Measurements from ENCODE around the gene DNAH11.

DNAH11 gene

GRCh38 chr7:21550076-21550475 is 7.2 kb downstream of the DNAH11 start:
- no peak for FAIRE-seq

- FAIRE-seq, result no peak
These were observed 8.1 kb downstream of the DNAH11 start for GRCh38 chr7:21550821-21551531.

- no peak for FAIRE-seq
These were observed 19.5 kb downstream of the DNAH11 start for GRCh38 chr7:21562385-21562784.

GRCh38 chr7:21565614-21566013 is 22.8 kb downstream of the DNAH11 start:
- FAIRE-seq, result no peak

- no peak for FAIRE-seq
These were observed 23.3 kb downstream of the DNAH11 start for GRCh38 chr7:21566094-21566493.

- no peak for FAIRE-seq
These were observed 25.9 kb downstream of the DNAH11 start for GRCh38 chr7:21568762-21569161.

GRCh38 chr7:21572331-21573313 is 29.8 kb downstream of the DNAH11 start:
- no peak for FAIRE-seq

- no peak for FAIRE-seq
These were observed 36.7 kb downstream of the DNAH11 start for GRCh38 chr7:21579341-21580072.

GRCh38 chr7:21580073-21580521 is 37.3 kb downstream of the DNAH11 start:
- FAIRE-seq, result no peak

GRCh38 chr7:21585070-21585724 is 42.4 kb downstream of the DNAH11 start:
- no peak for FAIRE-seq

- no peak for FAIRE-seq
These were observed 44.4 kb downstream of the DNAH11 start for GRCh38 chr7:21587139-21587784.

GRCh38 chr7:21596801-21597200 is 54.0 kb downstream of the DNAH11 start:
- FAIRE-seq, result no peak

- FAIRE-seq, result no peak
These were observed 60.6 kb downstream of the DNAH11 start for GRCh38 chr7:21603462-21603861.

GRCh38 chr7:21603972-21604749 is 61.3 kb downstream of the DNAH11 start:
- FAIRE-seq, result no peak

GRCh38 chr7:21605008-21605585 is 62.3 kb downstream of the DNAH11 start:
- no peak for FAIRE-seq

- FAIRE-seq, result no peak
These were observed 65.6 kb downstream of the DNAH11 start for GRCh38 chr7:21608465-21608864.

GRCh38 chr7:21611129-21611528 is 68.3 kb downstream of the DNAH11 start:
- no peak for FAIRE-seq

GRCh38 chr7:21616091-21616490 is 73.3 kb downstream of the DNAH11 start:
- no peak for FAIRE-seq

- FAIRE-seq, result no peak
These were observed 74.1 kb downstream of the DNAH11 start for GRCh38 chr7:21616796-21617436.

GRCh38 chr7:21617513-21617912 is 74.7 kb downstream of the DNAH11 start:
- FAIRE-seq, result no peak

All from colon (tissue), 2 donors.